NCI-H1092 treated with DMSO at 0.1 percent for 48 hours (cell line): Measurements from ENCODE around the gene RBP7.

ENCODE experiments used
- DNase-seq: peaks from one replicate; lab custom pipeline; 2025; lab: John Stamatoyannopoulos, UW

RBP7 gene

GRCh38 chr1:10031461-10031860, 34.4 kb downstream of the RBP7 start:
- DNase-seq, result no peak

GRCh38 chr1:10032590-10033358, 35.7 kb downstream of the RBP7 start, which contains the start of gene UBE4B:
TSS of gene UBE4B (plus strand) at chr1:10032958. CDS start at chr1:10033671, 713 bp downstream.
- peak; percentile 99 for DNase-seq

- peak; percentile 67 for DNase-seq
Observed at GRCh38 chr1:10033359-10033845, 36.4 kb downstream of the RBP7 start.

GRCh38 chr1:10042746-10043145, 45.7 kb downstream of the RBP7 start:
- no peak for DNase-seq

- no peak for DNase-seq
Observed at GRCh38 chr1:10045480-10046355, 48.7 kb downstream of the RBP7 start.

- DNase-seq, result no peak
Observed at GRCh38 chr1:10046356-10047085, 49.5 kb downstream of the RBP7 start.

GRCh38 chr1:10048601-10049000, 51.6 kb downstream of the RBP7 start:
- DNase-seq, result no peak

GRCh38 chr1:10050611-10051010, 53.6 kb downstream of the RBP7 start:
- no peak for DNase-seq

- DNase-seq, result no peak
Observed at GRCh38 chr1:10051656-10052055, 54.6 kb downstream of the RBP7 start.

- no peak for DNase-seq
Observed at GRCh38 chr1:10052347-10052746, 55.3 kb downstream of the RBP7 start.

GRCh38 chr1:10054465-10054864, 57.4 kb downstream of the RBP7 start:
- DNase-seq, result no peak

GRCh38 chr1:10056599-10056987, 59.6 kb downstream of the RBP7 start:
- DNase-seq, result peak; percentile 97

- DNase-seq, result peak; percentile 31
Observed at GRCh38 chr1:10057343-10057742, 60.3 kb downstream of the RBP7 start.

- DNase-seq, result peak; percentile 55
Observed at GRCh38 chr1:10057796-10058195, 60.8 kb downstream of the RBP7 start.

- peak; percentile 87 for DNase-seq
Observed at GRCh38 chr1:10059342-10059718, 62.3 kb downstream of the RBP7 start.

GRCh38 chr1:10060311-10061100, 63.5 kb downstream of the RBP7 start:
- no peak for DNase-seq

- no peak for DNase-seq
Observed at GRCh38 chr1:10061276-10061675, 64.2 kb downstream of the RBP7 start.

GRCh38 chr1:10063878-10064277, 66.8 kb downstream of the RBP7 start:
- no peak for DNase-seq

- DNase-seq, result no peak
Observed at GRCh38 chr1:10064416-10065343, 67.7 kb downstream of the RBP7 start.

- no peak for DNase-seq
Observed at GRCh38 chr1:10065344-10065685, 68.3 kb downstream of the RBP7 start.
